Stimulated activated CD8-positive, alpha-beta memory T cell treated with anti-CD3 and anti-CD28 coated beads, Interleukin-7, amount 100 ng/mL, for 24 hours (primary cell): ENCODE data around the gene KRTAP5-6.
"Not testable (repeated sequence)": the region's sequence is repeated elsewhere in the genome, so short reads cannot be mapped to it uniquely, and the experiment has no call there.

Source experiments
- DNase-seq: peaks from one replicate; pipeline ENCODE4 v3.0.0-alpha.2; 2020; ENCODE audit warnings: low read depth

Gene KRTAP5-6

DNA sequence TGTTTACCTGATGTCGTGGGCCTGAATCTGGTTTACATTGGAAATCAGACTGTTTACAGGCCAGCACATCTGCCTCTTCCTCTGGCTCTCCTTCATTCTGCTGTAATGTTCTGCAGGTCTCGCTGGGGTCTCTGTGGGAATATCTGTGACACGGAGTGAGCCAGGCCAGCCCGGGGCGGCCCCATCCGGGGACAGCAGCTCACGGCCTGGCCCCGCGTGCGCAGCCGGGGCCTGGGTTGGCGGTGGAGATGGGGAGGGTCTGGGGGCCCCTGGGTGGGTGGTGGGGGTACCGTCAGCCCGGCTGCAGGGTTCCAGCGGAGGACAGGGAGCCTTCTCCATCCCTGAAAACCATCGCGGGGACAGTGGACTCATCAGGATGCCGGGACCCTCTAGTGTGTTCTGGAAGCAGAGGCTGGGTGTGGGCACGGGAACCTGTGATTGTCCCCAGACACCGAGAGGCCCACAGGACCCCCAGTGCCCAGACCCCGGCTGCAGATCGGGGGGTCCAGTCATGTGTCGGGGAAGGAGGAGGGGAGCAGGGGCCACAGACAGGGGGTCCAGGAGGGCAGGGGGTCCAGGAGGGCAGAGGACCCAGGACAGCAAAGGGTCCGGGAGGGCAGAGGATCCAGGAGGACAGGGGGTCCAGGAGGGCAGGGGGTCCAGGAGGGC is 13.0 kb upstream of the KRTAP5-6 start:
- DNase-seq = not testable (repeated sequence)

DNA sequence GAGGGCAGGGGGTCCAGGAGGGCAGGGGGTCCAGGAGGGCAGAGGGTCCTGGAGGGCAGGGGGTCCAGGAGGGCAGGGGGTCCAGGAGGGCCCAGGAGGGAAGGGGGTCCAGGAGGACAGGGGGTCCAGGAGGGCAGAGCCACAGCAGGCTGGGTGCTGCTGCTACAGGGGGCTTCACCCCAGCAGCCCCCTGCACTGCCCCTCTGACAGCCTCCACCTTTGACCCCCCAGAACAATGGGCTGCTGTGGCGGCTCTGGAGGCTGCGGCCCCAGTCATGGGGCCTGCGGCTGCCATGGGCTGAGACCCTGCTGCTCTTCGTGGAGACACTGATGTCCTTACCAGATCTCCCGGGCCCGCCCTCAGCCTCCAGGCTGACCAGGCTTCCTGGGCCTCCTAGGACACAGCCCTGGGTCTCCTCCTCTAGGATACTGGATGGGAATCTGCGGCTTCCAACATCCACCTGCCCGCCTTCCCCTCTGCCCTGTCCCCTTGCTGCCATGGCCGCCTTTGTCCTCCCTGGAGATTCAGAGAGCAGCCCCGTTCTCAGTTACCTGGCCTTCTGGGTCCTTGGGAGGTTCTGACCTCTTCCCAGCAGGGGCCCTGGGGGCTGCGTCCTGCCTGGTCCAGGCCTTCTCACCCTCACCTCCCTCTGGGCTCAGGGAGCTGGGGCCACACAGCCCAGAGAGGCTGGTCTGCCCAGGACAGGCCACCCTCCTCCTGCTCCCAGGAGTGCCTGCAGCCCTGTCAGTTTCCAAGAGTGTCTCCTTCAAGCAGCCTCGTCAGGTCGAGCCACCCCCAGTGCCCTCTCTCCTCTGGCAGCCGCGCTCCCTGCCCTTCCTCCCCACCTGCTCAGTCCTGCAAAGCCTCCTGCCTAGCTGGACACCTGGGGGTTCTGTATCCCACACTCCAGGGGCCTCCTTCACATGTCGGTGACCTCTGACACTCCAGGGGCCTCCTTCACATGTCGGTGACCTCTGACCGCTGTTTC is 11.8 kb upstream of the KRTAP5-6 start:
- not testable (repeated sequence) for DNase-seq

DNA sequence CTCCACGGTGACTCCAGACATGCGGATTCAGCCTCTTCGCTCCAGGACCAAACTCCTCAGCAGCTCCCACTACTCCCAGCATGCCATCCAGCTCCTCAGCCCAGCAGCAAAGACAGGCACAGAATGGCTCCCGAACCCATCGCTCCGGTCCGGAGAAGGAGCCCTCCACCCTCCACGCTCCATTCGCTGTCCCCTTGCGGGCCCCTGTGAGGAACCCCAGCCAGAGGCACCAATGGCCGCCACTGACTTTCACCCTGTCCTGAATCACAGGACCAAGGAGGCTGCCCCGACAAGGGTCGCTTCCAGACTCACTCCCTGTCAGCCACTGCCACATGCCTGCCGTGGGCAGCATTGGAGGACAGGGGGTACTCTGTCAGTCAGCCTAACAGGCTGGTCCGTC is 10.8 kb upstream of the KRTAP5-6 start:
- DNase-seq = not testable (repeated sequence)

DNA sequence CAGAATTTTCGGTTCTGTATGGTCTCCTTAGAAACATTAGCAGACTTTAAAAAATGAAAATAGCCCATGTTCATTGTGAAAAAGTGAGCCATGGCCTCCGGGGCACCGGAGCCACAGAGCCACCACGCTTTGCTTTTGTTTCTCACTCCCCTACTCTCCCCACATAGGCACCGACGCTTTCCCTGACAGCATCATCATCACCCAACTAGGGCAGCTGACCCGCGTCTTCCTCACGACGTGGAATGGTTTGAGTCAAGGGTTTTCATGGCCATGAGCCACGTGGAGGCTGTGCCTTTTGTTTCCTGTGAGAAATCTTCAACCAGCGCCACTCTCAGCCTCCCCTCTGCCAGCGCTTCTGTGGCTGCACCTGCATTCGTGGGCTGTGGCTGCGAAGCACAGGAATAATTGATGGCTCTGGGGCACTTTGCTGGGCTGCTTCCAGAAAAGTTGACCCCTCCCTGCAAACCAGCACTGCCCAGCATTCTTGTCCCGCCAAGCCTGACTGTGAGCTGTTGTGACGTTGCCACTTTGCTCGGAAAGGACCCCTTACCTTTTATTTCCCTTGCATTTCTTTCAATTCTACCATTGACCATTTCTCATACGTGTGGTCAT is 8.6 kb upstream of the KRTAP5-6 start:
- DNase-seq = not testable (repeated sequence)

DNA sequence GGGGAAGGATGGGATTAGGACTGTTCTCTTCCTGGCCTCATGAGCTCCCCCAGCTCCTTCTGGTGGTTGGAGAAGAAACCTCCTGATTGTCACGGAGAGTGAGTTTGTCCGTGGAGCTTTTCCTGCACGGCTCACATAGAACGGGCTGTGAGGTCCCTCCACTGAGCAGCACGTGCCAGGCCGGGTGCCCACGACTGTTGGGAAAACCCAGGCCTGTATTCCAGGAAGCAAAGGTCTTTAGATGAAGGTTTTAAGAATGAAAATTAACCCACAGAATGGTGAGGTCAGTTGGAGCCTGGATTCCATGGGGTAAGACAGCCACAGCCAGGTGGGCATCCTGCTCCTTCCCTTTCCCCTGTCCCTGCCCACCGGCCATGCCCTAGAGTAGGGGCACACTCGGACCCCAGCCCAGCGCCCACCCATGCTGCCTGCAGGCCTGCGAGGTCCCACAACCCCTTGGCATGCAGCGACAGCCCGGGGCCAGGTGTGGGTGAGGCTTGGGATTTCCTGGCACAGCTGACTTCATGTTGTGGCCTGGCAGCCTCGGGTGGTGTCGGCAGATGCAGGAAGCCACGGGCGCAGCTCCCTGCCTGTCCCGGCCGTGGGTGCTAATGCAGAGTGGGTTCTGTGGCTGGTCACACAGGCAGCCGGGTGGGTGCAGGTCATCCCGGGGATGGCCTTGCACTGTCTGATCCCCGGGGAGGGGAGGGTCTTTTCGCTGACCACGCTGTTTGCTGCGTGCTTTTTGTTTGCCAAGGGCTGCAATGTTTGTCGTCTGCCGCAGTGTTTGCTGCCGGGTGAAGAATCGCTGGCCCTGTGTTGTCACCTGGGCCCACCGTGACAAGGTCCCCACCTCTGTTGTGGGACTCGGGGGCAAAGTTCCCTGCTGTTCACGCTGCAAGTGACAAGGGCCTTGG is 7.5 kb upstream of the KRTAP5-6 start:
- DNase-seq = not testable (repeated sequence)

DNA sequence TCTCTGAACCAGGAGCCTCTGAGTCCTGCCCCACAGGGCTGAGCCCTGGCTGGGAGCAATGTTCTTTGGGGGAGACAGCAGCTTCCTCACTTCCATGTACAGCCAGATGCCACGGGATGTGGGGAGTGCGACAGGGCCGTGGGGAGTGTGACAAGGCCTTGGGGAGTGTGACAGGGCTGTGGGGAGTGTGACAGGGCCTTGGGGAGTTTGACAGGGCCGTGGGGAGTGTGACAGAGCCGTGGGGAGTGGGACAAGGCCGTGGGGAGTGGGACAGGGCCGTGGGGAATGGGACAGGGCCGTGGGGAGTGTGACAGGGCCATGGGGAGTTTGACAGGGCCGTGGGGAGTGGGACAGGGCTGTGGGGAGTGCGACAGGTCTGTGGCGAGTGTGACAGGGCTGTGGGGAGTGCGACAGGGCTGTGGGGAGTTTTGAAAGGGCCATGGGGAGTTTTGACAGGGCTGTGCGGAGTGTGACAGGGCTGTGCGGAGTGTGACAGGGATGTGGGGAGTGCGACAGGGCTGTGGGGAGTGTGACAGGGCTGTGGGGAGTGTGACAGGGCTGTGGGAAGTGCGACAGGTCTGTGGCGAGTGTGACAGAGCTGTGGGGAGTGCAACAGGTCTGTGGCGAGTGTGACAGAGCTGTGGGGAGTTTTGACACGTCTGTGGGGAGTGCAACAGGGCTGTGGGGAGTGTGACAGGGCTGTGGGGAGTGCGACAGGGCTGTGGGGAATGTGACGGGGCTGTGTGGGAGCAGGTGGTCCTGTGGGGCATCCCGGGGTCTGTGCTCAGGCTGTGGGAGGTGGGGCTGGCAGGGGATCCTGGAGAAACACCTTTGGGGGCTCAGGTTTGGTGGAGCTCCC is 6.6 kb upstream of the KRTAP5-6 start:
- DNase-seq = no peak

DNA sequence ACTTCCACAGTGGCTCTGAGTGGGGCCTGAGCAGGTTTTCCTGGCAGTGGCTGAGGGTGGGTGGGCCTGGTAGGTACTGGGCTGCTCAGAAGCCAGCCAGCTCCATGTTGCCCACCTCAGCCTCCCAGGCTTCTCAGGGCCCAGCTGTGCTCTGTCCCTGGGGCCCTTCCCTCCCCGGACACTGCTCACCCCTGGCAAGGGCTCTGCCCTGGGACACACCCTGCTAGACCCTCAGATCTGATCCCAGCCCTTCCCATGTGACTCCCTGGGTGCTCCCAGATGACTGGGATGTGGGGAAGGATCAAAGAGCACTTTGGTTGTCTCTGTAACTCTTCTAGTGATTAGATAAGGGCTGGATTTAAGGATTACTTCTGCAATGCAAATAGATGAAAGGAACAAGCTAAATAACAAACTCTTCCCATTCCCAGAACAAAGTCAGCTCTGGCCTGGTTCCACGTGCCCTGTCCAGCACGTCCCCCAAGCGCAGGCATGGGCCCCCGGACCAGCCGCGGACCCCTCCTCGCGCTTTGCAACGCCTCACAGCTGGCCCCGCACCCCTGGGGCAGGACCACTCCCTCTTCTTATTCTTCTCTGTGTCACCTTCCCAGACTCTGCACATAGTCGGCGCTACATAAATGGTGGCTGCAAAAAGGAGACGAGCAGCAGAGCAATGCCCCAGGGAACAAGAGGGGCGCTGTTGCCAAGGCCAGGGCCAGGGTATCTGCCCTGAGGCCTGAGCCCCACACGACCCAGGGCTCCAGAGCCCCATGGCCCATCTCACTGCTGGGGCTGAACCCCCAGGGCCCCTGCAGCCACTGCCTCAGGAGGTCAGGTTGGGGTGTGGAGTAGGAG is 5.7 kb upstream of the KRTAP5-6 start:
- DNase-seq = no peak

DNA sequence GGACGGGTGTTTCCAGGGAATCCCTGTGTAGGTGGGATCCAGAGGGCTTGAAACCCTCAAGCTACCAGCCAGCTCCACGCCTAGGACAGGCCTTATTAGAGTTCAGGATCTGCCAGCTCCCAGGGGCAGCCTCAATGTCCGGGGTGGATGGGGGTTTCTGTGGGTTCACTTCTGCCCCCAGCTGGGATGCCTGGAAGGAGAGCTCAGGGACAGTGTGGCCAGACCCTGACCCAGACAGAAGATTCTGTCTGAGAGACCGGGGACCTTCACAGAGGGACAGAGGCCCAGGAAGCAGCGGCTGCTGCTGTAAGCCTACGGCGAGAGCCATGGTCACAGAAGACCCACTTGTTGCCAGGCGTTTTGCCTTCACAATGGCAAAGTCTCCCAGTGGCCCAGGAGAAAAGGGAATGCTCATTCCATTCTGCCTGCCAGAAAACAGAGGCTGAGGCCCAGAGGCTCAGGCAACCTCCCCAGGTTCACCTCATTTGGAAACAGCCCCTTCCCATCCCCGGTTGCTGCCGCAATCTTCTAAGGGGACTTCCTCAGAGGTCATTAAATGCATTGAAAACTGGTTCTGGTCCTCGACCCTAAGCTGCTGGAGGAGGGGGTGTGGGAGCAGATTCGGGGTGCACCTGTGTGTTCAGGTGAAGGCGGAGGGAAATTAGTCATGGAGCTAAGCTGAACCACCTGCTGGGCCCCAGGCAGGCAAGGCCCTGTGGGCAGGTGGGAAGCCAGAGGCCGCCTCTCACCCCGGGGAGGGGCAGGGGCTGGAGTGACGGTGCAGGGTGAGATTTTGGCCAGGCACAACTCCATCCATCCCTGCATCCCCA is 4.9 kb upstream of the KRTAP5-6 start:
- DNase-seq = no peak

DNA sequence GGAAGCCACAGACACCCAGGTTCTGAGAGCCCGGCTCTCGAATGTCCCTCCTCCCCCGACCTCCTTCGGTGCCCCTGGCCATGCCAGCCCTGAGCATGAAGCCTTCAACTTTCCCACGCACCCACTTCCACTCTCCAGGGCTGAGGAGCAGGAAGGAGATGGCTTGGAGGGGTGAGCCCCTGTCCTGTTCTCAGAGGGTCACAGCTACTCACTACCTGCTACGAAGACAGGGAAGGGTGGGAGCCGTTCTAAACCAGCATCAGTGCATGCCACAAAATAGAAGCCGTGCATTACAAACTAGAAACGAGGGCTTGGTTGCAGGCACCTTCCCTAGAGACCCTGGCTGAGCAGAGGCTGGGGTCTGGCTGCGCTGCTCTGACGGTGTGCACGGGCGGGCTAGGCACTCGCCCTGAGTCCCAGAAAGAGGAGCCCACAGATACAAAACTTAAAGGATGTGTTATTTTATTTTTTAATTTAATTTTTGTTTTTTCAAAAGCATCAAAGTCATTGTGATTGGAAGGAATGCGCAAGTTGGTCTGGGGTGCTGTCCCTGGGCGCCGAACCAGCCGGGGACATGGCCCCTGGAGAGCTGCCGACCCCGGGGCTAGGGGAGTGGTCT is 4.2 kb upstream of the KRTAP5-6 start:
- no peak for DNase-seq

DNA sequence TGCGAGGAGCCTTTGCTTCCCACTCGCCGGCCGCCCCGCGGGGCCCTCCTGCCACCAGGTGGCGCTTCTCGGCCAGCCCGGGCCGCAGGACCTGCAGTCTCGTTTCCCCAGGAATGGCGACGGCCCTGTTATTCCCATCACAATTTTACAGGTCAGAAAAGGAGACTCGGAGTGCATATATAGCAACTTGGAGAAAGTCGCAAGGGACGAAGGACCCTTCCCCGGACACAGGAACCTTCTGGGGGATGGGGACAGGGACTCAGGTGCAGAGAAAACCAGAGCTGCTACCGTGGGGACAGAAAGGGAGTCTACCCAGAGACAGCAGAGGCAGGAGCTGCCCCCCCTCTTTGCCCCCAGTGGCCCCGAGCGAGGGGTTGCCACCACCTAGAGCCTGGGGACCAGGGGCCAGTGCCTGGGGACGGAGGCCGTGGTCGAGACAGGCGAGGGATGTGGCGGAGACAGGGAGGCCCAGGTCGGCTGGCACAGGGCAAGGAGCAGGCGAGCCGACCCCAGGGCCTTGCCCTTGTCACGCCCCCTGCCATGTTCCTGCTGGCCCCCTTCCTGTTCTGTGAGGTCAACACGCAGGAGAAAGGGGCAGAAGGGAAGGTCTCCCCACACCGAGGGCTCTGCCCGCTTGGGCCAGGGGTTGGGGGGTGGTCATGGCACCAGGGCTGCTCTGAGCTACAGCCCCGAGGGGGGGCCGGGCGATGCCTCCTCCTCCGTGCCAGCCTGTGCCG is 3.5 kb upstream of the KRTAP5-6 start:
- DNase-seq = peak; percentile 59

DNA sequence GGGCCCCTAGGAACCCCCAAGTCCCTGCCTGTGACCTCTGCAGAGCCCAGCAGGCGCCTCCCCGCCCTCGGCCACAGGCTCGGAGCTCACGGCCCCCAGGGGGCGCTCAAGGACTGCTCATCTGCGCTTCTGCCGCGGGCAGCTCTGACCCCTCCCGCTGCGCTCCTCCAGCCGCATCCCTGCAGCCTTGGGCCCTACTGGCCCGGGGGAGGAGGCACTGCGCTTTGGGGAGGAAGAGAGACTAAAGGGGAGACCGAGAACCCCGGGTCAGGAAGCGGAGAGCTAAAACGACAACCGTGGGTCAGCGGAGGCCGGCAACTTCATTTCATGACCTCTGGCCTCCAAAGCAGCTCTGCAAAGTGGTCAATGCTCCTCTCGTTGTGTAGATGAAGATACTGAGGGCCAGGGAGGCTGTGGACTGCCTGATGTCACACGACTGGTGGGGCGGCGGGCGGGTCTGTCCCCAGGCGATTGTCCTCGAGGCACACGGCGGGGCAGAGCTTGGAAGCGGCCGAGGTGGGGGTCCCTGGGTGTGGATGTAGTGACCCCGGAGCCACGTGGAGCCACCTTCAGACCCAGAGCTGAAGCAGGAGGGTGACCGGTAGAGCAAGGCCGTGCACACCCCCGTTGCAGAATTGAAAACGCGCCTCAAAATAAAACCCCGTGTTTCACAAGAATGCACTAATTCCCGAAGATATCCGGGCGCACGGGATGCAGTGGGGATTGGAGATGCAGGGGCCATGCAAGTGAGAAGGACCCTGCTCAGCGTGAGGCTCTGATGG is 2.7 kb upstream of the KRTAP5-6 start:
- DNase-seq = peak; percentile 74

DNA sequence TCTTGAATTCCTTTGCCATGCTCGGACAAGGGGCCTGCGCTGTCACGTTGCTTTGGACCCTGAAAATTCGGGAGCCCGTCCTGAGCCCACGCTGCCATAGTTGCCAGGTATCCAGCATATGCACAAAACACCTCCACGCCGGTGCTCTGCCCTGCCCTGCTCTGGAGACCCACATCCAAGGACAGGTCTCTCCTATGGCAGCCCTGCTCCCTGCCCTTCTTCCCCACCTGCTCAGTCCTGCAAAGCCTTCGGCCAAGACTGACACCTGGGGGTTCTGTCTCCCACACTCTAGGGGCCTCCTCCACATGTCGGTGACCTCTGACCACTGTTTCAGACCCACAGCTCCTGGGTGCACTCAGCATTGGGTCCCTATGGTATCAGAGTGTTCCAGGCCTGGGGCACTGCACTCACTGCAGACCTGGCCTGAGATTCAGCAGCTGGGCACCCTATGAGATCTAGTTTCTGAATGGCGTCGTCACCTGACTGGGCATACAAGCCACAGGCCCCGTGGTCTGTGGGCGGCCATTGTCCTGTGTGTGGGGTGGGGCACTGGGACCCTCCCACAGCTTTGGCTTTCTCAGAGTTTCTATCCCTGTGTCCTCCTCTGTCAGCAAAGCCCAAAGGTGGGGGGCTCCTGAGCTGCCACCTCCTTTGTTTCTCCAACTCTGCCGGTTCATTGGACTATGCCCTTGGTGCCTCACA is 2.0 kb upstream of the KRTAP5-6 start:
- no peak for DNase-seq

DNA sequence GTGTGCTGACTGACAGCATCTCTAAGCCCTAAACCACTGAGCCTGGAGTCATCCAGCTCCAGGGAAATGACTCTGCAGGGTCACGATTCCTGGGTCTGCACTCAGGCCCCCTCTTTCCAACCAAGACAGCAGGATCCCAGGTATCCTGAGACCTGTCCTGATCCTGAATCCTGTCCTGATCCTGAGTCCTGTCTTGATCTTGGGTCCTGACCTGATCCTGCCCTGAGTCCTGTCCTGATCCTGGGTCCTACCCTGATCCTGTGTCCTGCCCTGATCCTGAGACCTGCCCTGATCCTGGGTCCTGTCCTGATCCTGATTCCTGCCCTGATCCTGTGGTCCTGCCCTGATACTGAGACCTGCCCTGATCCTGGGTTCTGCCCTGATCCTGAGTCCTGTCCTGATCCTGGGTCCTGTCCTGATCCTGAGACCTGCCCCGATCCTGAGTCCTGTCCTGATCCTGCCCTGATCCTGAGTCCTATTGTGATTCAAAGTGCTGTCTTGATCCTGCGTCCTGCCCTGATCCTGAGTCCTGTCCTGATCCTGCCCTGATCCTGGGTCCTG is 1.4 kb upstream of the KRTAP5-6 start:
- no peak for DNase-seq

DNA sequence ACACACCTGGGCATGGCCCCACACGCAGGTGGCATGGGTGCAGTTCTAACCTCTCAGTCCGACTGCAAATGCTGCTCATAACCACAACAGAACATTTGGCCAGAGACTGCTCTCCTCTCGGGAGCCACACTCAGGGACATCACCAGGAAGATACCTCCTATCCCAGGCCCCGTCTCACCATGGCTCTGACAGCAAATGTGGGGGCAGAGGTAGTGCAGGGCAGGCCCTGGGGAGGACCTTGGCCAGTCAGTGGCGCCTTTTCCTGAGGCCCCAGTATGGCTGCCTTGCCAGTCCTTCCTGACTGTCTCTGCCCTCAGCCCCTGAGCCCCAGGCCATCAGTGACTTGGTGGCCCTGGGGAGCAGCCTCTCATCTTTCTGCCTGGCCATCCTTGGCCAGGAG is 2.8 kb downstream of the KRTAP5-6 start:
- DNase-seq = no peak

DNA sequence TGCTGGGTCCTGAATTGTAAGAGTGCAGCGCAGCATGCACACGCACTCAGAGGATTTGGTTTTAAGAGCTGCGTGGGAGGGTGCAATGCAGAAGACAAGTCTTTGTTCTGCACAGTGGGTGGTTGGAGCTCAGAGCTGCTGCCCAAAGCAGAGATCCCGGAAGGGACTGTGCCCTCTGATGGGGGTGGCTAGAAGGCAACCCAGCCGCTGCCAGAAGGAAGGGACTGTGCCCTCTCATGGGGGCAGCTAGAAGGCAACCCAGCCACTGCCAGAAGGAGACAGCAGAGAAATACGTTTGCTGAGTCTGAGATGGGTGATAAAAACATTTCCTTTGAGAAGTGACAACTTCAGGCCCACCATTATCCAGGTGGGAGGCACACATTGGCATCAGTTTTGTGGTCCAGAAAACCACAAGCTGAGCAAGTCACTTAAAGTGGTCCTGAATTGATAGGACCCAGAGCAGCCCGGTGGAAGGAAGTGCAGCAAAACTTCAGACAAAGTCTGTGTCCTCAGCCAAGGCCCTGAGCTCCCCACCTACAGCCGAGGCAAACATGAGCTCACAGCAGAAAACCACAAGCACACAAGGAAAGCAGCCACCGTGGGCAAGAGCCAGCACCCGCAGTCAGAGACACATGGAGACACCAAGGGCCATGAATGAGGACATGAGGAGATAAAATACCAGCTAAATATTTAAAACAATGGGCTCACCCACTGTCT is 4.3 kb downstream of the KRTAP5-6 start:
- DNase-seq = no peak
